ENCODE measurements around the gene SYT7. TPM values are rescaled to one million over a fixed set of nuclear protein-coding genes. Genes with fewer than 3 reads are reported as not detected.

SYT7 gene
- total RNA-seq, 2 donors from 2014 or later: not detected

DNA sequence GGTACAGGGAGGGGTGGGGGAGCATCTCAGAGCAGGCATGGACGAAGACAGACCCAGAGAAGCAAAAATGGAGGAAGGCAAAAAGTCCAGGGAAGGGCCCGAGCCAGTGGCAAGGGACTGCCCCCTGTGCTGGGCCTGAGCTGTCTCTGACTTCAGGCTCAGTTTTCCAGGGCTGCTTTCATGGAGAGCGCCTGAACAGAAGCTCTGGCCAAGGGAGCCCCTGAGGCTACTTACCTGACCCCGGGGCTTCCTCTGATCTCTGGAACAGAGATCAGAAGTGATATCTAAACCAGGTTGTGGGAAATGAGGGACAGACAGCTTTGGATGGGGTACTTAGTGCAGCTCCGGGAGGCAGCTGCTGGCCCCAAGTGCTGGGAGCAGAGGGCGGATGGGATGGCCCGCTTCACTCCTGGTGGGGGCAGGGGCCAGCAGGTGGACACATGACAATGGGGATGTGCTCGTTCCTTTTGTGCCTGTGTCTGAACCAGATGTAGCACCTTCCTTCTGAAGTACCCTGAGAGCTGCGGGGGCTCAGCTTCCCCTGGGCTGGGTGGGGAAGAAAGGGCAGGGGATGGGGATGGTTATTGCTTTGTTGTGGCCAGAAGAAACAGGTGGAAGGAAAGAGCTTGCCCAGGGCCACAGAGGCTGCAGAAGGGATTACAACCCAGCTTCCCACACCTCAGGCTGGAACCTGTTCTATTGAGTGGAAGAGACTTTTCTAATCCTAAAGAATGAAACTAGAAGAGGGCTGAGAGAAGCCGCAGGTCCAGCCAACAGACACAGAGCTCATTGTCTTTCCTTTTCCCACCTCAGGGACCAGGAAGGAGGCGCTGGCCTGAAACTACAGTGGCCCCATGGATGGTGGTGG is 66.6 kb downstream of the SYT7 start:
- Mint-ChIP-seq H3K27me3 (ENCODE audit: low read depth) (peaks cover 43% of the 10 kb centered on the region), H3K36me3 (ENCODE audit: insufficient read depth in 2 of 2) (no peaks in the 10 kb centered on the region), H3K4me3 (no peak overlapping the region), H3K9me3 (no peaks in the 10 kb centered on the region), H3K27ac (no peak overlapping the region), H3K4me1 (ENCODE audit: low read depth) (peaks cover 9% of the 10 kb centered on the region)
- ATAC-seq (replicated peaks in 1 of 2) (no peak), DNase-seq (no peak)

DNA sequence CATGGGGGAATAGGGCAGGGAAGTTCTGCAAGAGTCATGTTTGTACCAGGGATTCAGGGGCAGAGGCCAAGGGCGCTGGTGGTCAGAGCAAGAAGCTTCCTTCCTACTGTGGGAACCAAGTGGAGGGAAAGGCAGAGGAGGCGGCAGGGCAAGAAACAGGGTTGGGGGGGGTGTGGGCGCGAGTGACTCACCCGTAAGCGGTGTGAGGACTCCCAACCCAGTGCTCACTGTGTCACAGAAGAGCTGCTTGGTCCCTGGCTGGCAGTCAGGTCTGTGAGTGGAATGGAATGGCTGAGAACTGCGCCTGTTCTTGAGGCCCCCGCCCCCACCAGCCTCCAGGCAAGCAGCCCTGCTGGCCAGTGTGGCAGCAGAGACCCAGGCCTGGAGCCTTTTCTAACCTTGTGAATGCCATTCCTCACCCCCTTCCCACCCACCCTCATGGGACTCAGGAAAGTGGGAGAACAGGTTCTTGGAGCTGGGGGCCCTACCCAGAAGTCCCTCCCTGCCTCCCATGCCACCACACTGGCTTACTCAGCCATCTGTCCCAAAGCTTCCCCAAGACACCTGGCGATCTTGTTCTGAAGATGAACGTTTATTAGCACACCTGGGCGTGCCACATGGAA is 67.6 kb downstream of the SYT7 start:
- no peak overlapping the region for H3K4me3 Mint-ChIP-seq
- H3K4me1 Mint-ChIP-seq (ENCODE audit: low read depth): peaks cover 10% of the 10 kb centered on the region
- ATAC-seq (replicated peaks in 1 of 2): no peak
- peaks cover 44% of the 10 kb centered on the region for H3K27me3 Mint-ChIP-seq (ENCODE audit: low read depth)
- no peaks in the 10 kb centered on the region for H3K36me3 Mint-ChIP-seq (ENCODE audit: insufficient read depth in 2 of 2)
- H3K27ac Mint-ChIP-seq: no peak overlapping the region
- H3K9me3 Mint-ChIP-seq: no peaks in the 10 kb centered on the region
- DNase-seq: no peak

DNA sequence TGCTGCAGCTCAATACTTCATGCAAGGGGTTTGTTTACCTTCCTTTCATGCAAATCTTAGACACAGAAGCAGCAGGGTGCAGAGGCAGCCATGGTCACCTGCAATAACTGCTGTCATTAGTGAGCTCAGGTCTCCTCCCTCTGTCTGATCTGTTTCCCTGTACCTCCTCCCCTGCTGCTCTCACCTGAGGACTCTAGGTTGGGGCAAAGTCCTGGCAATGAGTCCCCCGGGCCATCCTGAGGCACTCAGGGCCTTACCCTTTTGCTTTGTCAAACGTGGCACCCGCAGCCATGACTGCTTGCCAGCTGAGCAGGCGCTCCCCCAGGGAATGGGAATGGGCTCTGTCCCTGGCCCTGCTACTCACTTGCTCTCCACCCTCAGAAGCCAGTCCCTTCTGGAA is 68.4 kb downstream of the SYT7 start:
- H3K36me3 Mint-ChIP-seq (ENCODE audit: insufficient read depth in 2 of 2): no peaks in the 10 kb centered on the region
- no peaks in the 10 kb centered on the region for H3K9me3 Mint-ChIP-seq
- no peak overlapping the region for H3K4me3 Mint-ChIP-seq
- H3K27me3 Mint-ChIP-seq (ENCODE audit: low read depth): peaks cover 50% of the 10 kb centered on the region
- peaks cover 18% of the 10 kb centered on the region for H3K4me1 Mint-ChIP-seq (ENCODE audit: low read depth)
- no peak overlapping the region for H3K27ac Mint-ChIP-seq
- ATAC-seq (replicated peaks in 1 of 2) (no peak), DNase-seq (no peak)

DNA sequence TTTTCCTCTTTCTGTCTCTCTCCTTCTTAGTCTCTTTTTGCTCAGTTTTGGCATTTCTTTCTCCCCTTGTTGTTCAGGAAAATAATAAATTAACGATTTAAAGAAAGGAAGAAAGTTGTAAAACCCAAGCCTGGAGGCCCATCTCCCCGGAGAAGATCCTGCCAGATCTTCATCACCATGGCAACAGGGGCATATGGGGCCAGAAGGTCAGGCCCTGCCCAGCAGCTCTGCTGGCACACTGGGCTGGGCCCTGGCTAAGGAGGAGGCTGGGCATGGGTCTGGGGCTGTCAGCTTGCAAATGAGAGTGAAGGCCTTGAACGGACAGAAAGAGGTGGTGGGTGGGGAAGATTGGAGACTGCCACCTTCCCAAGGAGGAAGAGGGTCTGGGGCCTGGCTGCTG is 69.5 kb downstream of the SYT7 start:
- H3K27ac Mint-ChIP-seq: no peak overlapping the region
- H3K4me1 Mint-ChIP-seq (ENCODE audit: low read depth): peaks cover 9% of the 10 kb centered on the region
- H3K27me3 Mint-ChIP-seq (ENCODE audit: low read depth): peaks cover 50% of the 10 kb centered on the region
- H3K4me3 Mint-ChIP-seq: no peak overlapping the region
- DNase-seq: no peak
- H3K36me3 Mint-ChIP-seq (ENCODE audit: insufficient read depth in 2 of 2): no peaks in the 10 kb centered on the region
- no peak for ATAC-seq (replicated peaks in 1 of 2)
- no peaks in the 10 kb centered on the region for H3K9me3 Mint-ChIP-seq

DNA sequence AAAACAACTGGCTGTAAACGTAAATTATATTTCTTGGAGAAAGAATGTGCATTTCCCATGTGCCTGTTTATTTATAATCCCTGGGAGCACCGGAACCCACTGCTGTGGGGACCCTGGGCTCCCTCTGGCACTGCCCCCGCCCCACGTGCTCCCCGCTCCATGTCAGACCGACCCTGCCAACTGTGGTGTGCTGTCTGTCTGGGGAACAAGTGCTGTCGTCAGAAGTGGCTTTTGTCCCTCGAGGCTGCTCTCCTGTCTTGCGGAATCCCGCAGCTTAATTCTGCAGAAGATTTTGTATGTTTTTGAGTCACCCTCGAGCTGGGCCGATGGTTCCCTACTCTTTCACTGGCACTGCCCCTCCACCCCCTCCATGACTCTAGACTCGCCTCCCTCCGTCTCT is 69.9 kb downstream of the SYT7 start:
- no peak overlapping the region for H3K4me3 Mint-ChIP-seq
- no peaks in the 10 kb centered on the region for H3K36me3 Mint-ChIP-seq (ENCODE audit: insufficient read depth in 2 of 2)
- H3K27me3 Mint-ChIP-seq (ENCODE audit: low read depth): peaks cover 54% of the 10 kb centered on the region
- ATAC-seq (replicated peaks in 1 of 2) (no peak), DNase-seq (no peak)
- H3K27ac Mint-ChIP-seq: no peak overlapping the region
- peaks cover 9% of the 10 kb centered on the region for H3K4me1 Mint-ChIP-seq (ENCODE audit: low read depth)
- H3K9me3 Mint-ChIP-seq: no peaks in the 10 kb centered on the region

GRCh38 chr11:61510166-61510919 is 70.5 kb downstream of the SYT7 start:
- H3K27me3 Mint-ChIP-seq (ENCODE audit: low read depth): peaks cover 59% of the 10 kb centered on the region
- DNase-seq (no peak), ATAC-seq (replicated peaks in 1 of 2) (no peak)
- H3K9me3 Mint-ChIP-seq: no peaks in the 10 kb centered on the region
- H3K4me3 Mint-ChIP-seq: peak overlapping the region in 1 of 2 donors; percentile 49
- H3K4me1 Mint-ChIP-seq (ENCODE audit: low read depth): peaks cover 9% of the 10 kb centered on the region
- no peak overlapping the region for H3K27ac Mint-ChIP-seq
- H3K36me3 Mint-ChIP-seq (ENCODE audit: insufficient read depth in 2 of 2): no peaks in the 10 kb centered on the region

DNA sequence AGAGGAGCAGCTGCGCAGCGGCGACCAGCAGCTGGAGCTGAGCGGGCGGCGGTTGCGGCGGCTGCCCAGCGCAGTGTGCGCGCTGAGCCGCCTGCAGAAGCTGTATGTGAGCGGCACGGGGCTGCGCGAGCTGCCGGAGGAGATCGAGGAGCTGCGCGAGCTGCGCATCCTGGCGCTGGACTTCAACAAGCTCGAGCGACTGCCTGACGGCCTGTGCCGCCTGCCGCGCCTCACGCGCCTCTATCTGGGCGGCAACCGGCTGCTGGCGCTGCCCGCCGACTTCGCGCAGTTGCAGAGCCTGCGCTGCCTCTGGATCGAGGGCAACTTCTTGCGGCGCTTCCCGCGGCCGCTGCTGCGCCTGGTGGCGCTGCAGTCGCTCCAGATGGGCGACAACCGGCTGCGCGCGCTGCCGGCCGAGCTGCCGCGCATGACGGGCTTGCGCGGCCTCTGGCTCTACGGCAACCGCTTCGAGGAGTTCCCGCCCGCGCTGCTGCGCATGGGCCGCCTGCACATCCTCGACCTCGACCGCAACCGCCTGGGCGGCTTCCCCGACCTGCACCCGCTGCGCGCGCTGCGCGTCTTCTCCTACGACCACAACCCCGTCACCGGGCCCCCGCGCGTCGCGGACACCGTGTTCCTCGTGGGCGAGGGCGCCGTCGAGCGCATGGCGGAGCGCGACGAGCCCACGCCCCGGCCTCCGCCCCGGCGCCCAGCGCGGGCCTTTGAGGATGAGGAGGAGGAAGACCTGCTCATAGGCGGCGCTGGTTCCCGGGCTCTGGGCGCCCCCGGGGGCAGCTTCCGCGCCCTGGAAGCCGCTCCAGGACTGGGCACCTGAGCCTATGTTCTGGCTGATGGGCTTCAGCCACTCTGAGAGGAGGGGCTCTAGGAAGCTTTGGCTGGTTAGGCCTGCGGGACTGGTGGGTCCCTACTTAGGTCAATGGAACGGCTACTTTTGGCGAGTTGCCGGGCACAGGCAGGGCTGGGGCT is 71.5 kb downstream of the SYT7 start:
- no peak overlapping the region for H3K27ac Mint-ChIP-seq
- H3K36me3 Mint-ChIP-seq (ENCODE audit: insufficient read depth in 2 of 2): no peaks in the 10 kb centered on the region

DNA sequence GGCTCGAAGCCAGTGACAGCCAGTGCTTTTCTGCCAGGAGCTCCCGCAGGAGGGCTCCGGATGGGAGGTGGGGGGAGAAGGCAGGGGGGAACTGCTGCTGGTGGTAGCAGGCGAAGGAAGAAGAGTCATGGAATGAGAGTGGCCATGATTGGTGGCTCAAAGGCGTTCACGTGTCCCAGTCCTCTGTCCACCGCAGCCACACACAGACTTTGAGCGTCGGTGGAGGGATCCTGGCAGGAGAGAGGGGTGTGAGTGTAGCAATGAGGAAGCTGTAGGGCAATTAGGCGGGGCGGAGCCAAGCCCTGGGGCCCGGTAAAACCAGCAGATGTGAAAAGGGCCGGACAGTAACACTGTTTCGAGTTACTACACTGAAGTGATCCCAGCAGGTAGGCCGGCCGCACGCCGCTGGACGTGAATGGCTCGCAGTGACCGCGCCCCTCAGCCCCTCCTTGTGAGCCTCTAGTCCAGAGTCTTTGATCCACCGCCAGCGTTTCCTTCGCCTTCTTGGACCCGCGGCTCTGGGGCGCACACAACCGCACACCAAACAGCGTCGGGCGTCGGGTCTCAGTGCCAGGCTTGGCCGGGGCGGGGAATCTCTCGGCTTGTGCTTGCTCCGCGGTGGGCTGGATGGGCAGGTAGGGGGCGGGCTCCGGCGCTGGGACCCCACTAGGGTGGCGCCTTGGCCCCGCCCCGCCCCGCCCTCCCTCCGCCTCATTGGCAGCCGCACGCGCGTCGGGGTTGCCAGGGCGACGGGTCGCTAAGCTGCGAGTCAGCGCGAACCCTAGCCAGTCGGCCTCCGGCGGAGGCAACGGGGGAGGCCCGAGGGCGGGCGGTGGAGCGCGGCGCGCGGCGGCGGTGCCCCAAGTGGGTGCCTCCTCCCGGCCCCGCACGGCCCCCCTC is 72.7 kb downstream of the SYT7 start, which contains the start of gene LRRC10B:
Gene LRRC10B (plus strand): TSS at position 788 of the 900 bp plus-strand sequence. CDS start 250 bp downstream, outside the sequence.
- DNase-seq (peak; percentile 65 to 70), ATAC-seq (replicated peaks in 1 of 2) (peak; percentile 62 to 64)
- Mint-ChIP-seq H3K27ac (no peak within 1 kb of the TSS), H3K9me3 (no peaks in the 10 kb centered on the region), H3K4me1 (ENCODE audit: low read depth) (peaks cover 9% of the 10 kb centered on the region), H3K4me3 (peak within 1 kb of the TSS; percentile 55 to 71), H3K27me3 (ENCODE audit: low read depth) (peaks cover 58% of the 10 kb centered on the region), H3K36me3 (ENCODE audit: insufficient read depth in 2 of 2) (no peaks in the 10 kb centered on the region)

More for the DNA sequence above, 71.5 kb downstream of the SYT7 start:
- peak overlapping the region; percentile 55 to 67 for H3K4me3 Mint-ChIP-seq
- H3K4me1 Mint-ChIP-seq (ENCODE audit: low read depth): peaks cover 9% of the 10 kb centered on the region
- ATAC-seq (replicated peaks in 1 of 2): peak; percentile 83 to 90
- H3K27me3 Mint-ChIP-seq (ENCODE audit: low read depth): peaks cover 66% of the 10 kb centered on the region
- peak; percentile 78 to 84 for DNase-seq
- no peaks in the 10 kb centered on the region for H3K9me3 Mint-ChIP-seq

DNA sequence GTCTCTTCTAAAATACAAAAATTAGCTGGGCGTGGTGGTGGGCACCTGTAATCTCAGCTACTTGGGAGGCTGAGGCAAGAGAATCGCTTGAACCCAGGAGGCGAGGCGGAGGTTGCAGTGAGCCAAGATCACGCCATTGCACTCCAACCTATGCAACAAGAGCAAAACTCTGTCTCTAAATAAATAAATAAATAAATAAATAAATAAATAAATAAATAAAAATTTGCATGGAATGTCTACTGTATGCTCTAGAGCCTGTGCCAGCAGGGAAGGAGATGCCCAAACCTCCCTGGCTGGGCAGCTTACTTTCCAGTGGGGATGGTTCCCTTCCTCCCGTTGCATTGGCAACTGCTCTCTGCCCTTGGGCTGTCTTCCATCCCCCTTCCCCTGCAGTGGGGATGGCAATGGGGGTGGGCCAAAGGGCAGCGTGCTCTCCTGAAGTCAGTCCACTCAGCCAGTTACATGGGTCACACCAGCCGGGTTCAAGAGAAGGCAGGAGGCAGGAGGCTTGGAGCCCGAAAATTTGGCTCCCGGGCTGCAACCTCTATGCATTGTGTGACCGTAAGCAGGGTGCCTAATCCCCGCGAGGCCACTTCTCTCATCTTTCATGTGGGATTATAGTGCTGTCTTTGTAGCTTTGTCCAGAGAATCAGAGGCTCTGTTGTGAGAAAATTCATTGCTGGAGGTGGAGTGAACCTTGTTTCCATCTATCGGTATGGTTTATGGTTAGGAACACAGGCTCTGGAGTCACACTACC is 73.7 kb downstream of the SYT7 start:
- no peaks in the 10 kb centered on the region for H3K36me3 Mint-ChIP-seq (ENCODE audit: insufficient read depth in 2 of 2)
- H3K27me3 Mint-ChIP-seq (ENCODE audit: low read depth): peaks cover 52% of the 10 kb centered on the region
- ATAC-seq (replicated peaks in 1 of 2) (no peak), DNase-seq (no peak)
- peak overlapping the region in 1 of 2 donors; percentile 71 for H3K4me3 Mint-ChIP-seq
- H3K27ac Mint-ChIP-seq: no peak overlapping the region
- H3K9me3 Mint-ChIP-seq: no peaks in the 10 kb centered on the region
- peaks cover 9% of the 10 kb centered on the region for H3K4me1 Mint-ChIP-seq (ENCODE audit: low read depth)

GRCh38 chr11:61505640-61506155 is 75.2 kb downstream of the SYT7 start:
- no peak for DNase-seq
- no peak overlapping the region for H3K4me3 Mint-ChIP-seq
- H3K4me1 Mint-ChIP-seq (ENCODE audit: low read depth): peaks cover 9% of the 10 kb centered on the region
- no peaks in the 10 kb centered on the region for H3K9me3 Mint-ChIP-seq
- no peaks in the 10 kb centered on the region for H3K36me3 Mint-ChIP-seq (ENCODE audit: insufficient read depth in 2 of 2)
- peaks cover 41% of the 10 kb centered on the region for H3K27me3 Mint-ChIP-seq (ENCODE audit: low read depth)
- H3K27ac Mint-ChIP-seq: no peak overlapping the region
- ATAC-seq (replicated peaks in 1 of 2): no peak

DNA sequence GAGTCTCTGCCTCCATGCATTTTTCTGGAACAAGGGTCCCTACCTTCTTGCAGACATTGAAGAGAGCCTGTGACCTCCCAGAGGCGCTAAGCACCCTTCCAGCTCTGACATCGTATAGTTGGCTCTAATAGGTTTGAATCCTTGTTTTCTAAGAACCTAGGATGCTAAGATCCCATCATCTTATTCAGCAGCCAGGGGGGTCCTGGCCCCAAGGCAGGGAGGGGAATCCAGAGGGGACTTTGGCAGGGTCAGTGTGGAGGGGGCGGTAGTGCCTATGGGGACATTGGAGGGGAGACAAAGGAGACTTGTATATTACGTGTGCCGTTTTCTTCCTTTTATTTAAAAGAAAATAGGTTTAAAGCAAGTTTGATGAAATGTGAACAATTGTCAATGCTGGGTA is 75.8 kb downstream of the SYT7 start:
- no peak overlapping the region for H3K4me3 Mint-ChIP-seq
- ATAC-seq (replicated peaks in 1 of 2): no peak
- no peaks in the 10 kb centered on the region for H3K9me3 Mint-ChIP-seq
- no peaks in the 10 kb centered on the region for H3K36me3 Mint-ChIP-seq (ENCODE audit: insufficient read depth in 2 of 2)
- peaks cover 36% of the 10 kb centered on the region for H3K27me3 Mint-ChIP-seq (ENCODE audit: low read depth)
- peaks cover 9% of the 10 kb centered on the region for H3K4me1 Mint-ChIP-seq (ENCODE audit: low read depth)
- no peak overlapping the region for H3K27ac Mint-ChIP-seq
- no peak for DNase-seq
